Activated naive CD8-positive, alpha-beta T cell treated with anti-CD3 and anti-CD28 coated beads, Interleukin-2, amount 50 U/mL, for 16 hours (primary cell): ENCODE measurements around the gene UMAD1.
"Not testable (repeated sequence)": the region's sequence is repeated elsewhere in the genome, so short reads cannot be mapped to it uniquely, and the experiment has no call there.

ENCODE experiments used
- DNase-seq: peaks from one replicate; pipeline ENCODE4 v3.0.0-alpha.2; 2020; ENCODE audit warnings: low read depth, low spot score

The UMAD1 gene

GRCh38 chr7:7795630-7796121 is 155.1 kb downstream of the UMAD1 start:
- no peak for DNase-seq

GRCh38 chr7:7798510-7798909 is 158.0 kb downstream of the UMAD1 start:
- no peak for DNase-seq

- no peak for DNase-seq
These were observed 158.6 kb downstream of the UMAD1 start for GRCh38 chr7:7799138-7799537.

GRCh38 chr7:7802531-7802930 is 162.0 kb downstream of the UMAD1 start:
- DNase-seq: no peak

- DNase-seq: no peak
These were observed 163.2 kb downstream of the UMAD1 start for GRCh38 chr7:7803715-7804178.

GRCh38 chr7:7804822-7805221 is 164.3 kb downstream of the UMAD1 start:
- not testable (repeated sequence) for DNase-seq

GRCh38 chr7:7805511-7806153 is 165.1 kb downstream of the UMAD1 start:
- DNase-seq: no peak

GRCh38 chr7:7808156-7808555 is 167.6 kb downstream of the UMAD1 start:
- no peak for DNase-seq

GRCh38 chr7:7808626-7809025 is 168.1 kb downstream of the UMAD1 start:
- no peak for DNase-seq

GRCh38 chr7:7810380-7810779 is 169.8 kb downstream of the UMAD1 start:
- no peak for DNase-seq

GRCh38 chr7:7810826-7811225 is 170.3 kb downstream of the UMAD1 start:
- DNase-seq: no peak

- DNase-seq: no peak
These were observed 171.6 kb downstream of the UMAD1 start for GRCh38 chr7:7812112-7812511.

- DNase-seq: no peak
These were observed 174.8 kb downstream of the UMAD1 start for GRCh38 chr7:7815395-7815794.

GRCh38 chr7:7816084-7816483 is 175.5 kb downstream of the UMAD1 start:
- DNase-seq: no peak

GRCh38 chr7:7816816-7817536 is 176.4 kb downstream of the UMAD1 start:
- no peak for DNase-seq

GRCh38 chr7:7817748-7818147 is 177.2 kb downstream of the UMAD1 start:
- DNase-seq: no peak

- not testable (repeated sequence) for DNase-seq
These were observed 177.6 kb downstream of the UMAD1 start for GRCh38 chr7:7818179-7818578.

GRCh38 chr7:7819442-7820247 is 179.1 kb downstream of the UMAD1 start:
- no peak for DNase-seq

- no peak for DNase-seq
These were observed 179.9 kb downstream of the UMAD1 start for GRCh38 chr7:7820409-7820808.

GRCh38 chr7:7820939-7821338 is 180.4 kb downstream of the UMAD1 start:
- no peak for DNase-seq

- DNase-seq: no peak
These were observed 181.0 kb downstream of the UMAD1 start for GRCh38 chr7:7821517-7821916.

- not testable (repeated sequence) for DNase-seq
These were observed 184.7 kb downstream of the UMAD1 start for GRCh38 chr7:7825294-7825693.
